ENCODE results near the gene ANKZF1. TPM values are rescaled to one million over a fixed set of nuclear protein-coding genes. Genes with fewer than 3 reads are reported as not detected.
A peak's percentile ranks its signal among the peaks of the same experiment; 100 is the strongest.

ANKZF1 gene
- total and polyA plus RNA-seq, 10 of the 15 experiments (the other 5 are each of a cell fraction or from before 2014, with no cell fraction given), result 3.1 to 104 (median 35.0) TPM

DNA sequence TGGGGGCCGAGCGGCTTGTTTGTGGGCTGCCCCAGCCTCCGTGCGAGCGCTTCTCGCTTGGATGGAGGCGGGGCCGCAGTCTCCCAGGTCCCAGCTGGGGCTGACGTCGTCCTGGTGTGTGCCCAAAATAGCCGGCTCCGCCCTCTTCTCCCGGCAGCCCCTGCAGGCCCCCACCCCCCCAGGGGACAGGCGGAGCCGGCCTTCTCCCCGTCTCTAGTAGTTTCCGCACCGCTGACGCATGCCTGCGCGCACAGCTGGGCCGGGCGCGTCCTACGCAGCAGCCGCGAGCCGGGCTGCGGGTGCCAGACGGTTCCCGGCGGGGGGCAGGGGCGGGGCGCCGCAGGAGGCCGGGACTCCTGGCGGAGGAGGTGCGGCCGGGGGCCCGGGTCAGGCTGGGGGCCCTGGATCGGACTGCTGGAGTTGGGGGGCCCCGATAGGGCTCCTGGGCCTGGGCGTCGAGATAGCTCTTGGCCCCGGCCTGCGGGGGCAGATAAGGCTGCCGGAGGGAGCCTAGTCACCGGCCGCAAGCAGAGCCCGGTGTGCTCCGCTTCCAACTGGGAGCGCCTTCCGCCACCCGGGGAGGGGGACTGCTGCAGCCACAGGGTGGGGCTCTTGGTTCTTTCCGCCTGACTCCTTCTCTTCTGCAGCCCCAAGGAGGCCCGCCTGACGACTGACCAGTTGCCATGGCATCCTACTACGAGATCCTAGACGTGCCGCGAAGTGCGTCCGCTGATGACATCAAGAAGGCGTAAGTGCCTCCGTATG lies 49.7 kb downstream of the ANKZF1 start, which contains the start of gene DNAJB2 (continued):
- TF ChIP-seq, protein P1, sequence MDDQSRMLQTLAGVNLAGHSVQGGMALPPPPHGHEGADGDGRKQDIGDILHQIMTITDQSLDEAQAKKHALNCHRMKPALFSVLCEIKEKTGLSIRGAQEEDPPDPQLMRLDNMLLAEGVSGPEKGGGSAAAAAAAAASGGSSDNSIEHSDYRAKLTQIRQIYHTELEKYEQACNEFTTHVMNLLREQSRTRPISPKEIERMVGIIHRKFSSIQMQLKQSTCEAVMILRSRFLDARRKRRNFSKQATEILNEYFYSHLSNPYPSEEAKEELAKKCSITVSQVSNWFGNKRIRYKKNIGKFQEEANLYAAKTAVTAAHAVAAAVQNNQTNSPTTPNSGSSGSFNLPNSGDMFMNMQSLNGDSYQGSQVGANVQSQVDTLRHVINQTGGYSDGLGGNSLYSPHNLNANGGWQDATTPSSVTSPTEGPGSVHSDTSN (IDR thresholded peaks at IDR 0.05; ENCODE audit: insufficient replicate concordance, low read depth, low read length), result no peak
- peak; percentile 44 for TF ChIP-seq HCFC1 (IDR thresholded peaks at IDR 0.05; ENCODE audit: low read length)
- no peak for TF ChIP-seq RELA (IDR thresholded peaks at IDR 0.05; ENCODE audit: borderline replicate concordance, partially characterized antibody)
- no peak for TF ChIP-seq MYC (IDR thresholded peaks at IDR 0.05; ENCODE audit: insufficient read depth, insufficient read length, insufficient replicate concordance, low read length, severe bottlenecking)
- TF ChIP-seq ASH2L (IDR thresholded peaks at IDR 0.05; ENCODE audit: borderline replicate concordance, low read depth), result no peak
- no peak for TF ChIP-seq CEBPB (IDR thresholded peaks at IDR 0.05; ENCODE audit: borderline replicate concordance in 1 of 2, low read depth in 2 of 2, low read length in 2 of 2)
- no peak; the same call in none of the 2 replicates for TF ChIP-seq NR2F1 (conservative IDR thresholded peaks at IDR 0.05)
- TF ChIP-seq, protein P2, sequence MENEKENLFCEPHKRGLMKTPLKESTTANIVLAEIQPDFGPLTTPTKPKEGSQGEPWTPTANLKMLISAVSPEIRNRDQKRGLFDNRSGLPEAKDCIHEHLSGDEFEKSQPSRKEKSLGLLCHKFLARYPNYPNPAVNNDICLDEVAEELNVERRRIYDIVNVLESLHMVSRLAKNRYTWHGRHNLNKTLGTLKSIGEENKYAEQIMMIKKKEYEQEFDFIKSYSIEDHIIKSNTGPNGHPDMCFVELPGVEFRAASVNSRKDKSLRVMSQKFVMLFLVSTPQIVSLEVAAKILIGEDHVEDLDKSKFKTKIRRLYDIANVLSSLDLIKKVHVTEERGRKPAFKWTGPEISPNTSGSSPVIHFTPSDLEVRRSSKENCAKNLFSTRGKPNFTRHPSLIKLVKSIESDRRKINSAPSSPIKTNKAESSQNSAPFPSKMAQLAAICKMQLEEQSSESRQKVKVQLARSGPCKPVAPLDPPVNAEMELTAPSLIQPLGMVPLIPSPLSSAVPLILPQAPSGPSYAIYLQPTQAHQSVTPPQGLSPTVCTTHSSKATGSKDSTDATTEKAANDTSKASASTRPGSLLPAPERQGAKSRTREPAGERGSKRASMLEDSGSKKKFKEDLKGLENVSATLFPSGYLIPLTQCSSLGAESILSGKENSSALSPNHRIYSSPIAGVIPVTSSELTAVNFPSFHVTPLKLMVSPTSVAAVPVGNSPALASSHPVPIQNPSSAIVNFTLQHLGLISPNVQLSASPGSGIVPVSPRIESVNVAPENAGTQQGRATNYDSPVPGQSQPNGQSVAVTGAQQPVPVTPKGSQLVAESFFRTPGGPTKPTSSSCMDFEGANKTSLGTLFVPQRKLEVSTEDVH (IDR thresholded peaks at IDR 0.05; ENCODE audit: low read depth, partially characterized antibody), result no peak
- TF ChIP-seq, protein P3, sequence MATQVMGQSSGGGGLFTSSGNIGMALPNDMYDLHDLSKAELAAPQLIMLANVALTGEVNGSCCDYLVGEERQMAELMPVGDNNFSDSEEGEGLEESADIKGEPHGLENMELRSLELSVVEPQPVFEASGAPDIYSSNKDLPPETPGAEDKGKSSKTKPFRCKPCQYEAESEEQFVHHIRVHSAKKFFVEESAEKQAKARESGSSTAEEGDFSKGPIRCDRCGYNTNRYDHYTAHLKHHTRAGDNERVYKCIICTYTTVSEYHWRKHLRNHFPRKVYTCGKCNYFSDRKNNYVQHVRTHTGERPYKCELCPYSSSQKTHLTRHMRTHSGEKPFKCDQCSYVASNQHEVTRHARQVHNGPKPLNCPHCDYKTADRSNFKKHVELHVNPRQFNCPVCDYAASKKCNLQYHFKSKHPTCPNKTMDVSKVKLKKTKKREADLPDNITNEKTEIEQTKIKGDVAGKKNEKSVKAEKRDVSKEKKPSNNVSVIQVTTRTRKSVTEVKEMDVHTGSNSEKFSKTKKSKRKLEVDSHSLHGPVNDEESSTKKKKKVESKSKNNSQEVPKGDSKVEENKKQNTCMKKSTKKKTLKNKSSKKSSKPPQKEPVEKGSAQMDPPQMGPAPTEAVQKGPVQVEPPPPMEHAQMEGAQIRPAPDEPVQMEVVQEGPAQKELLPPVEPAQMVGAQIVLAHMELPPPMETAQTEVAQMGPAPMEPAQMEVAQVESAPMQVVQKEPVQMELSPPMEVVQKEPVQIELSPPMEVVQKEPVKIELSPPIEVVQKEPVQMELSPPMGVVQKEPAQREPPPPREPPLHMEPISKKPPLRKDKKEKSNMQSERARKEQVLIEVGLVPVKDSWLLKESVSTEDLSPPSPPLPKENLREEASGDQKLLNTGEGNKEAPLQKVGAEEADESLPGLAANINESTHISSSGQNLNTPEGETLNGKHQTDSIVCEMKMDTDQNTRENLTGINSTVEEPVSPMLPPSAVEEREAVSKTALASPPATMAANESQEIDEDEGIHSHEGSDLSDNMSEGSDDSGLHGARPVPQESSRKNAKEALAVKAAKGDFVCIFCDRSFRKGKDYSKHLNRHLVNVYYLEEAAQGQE (IDR thresholded peaks at IDR 0.05; ENCODE audit: low read depth, low read length), result no peak
- no peak for TF ChIP-seq CBFB (IDR thresholded peaks at IDR 0.05; ENCODE audit: low read depth)
- TF ChIP-seq, protein P4, sequence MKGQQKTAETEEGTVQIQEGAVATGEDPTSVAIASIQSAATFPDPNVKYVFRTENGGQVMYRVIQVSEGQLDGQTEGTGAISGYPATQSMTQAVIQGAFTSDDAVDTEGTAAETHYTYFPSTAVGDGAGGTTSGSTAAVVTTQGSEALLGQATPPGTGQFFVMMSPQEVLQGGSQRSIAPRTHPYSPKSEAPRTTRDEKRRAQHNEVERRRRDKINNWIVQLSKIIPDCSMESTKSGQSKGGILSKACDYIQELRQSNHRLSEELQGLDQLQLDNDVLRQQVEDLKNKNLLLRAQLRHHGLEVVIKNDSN (IDR thresholded peaks at IDR 0.05; ENCODE audit: borderline replicate concordance, extremely low read length, insufficient read depth, low read depth, low read length), result no peak
- no peak for TF ChIP-seq CHD1 (IDR thresholded peaks at IDR 0.05; ENCODE audit: low read depth, low read length)
- TF ChIP-seq TARDBP (IDR thresholded peaks at IDR 0.05; ENCODE audit: borderline replicate concordance), result peak; percentile 57; the same call in 1 of the 2 replicates
- TF ChIP-seq SPI1 (IDR thresholded peaks at IDR 0.05; ENCODE audit: borderline replicate concordance, insufficient read depth, low read depth, low read length), result no peak
- no peak for TF ChIP-seq CHD4 (IDR thresholded peaks at IDR 0.05)
- TF ChIP-seq IKZF1 (conservative IDR thresholded peaks at IDR 0.05), result peak; percentile 82
- 0 out of 2 replicates have a peak, but pooled peaks have one; percentile 49 for TF ChIP-seq ESRRA (IDR thresholded peaks at IDR 0.05; ENCODE audit: low read length)
- no peak for TF ChIP-seq KAT2A (conservative IDR thresholded peaks at IDR 0.05; ENCODE audit: control insufficient read depth, low read depth, low read length)
- TF ChIP-seq SMAD5 (IDR thresholded peaks at IDR 0.05; ENCODE audit: low read depth), result no peak
